Activated CD4-positive, alpha-beta T cell treated with anti-CD3 and anti-CD28 coated beads for 36 hours (primary cell): Measurements from ENCODE around the gene ZNF3. TPM values are rescaled to one million over a fixed set of nuclear protein-coding genes. Genes with fewer than 3 reads are reported as not detected.

Experiments used
- ATAC-seq: fragments of 200-7000 bp; cut with Tn5 transposase; one replicate; pipeline ENCODE4 v1.10.0; 2021; ENCODE audit warnings: mild to moderate bottlenecking, moderate library complexity
- CTCF ChIA-PET: fragments of 350-600 bp; sonication (Branson Sonifier 250); formaldehyde crosslinking; loops from one replicate; lab custom pipeline; 2021; ENCODE audit warnings: antibody characterized with exemption; lab: Charles Lee
- POLR2A ChIA-PET: fragments of 350-600 bp; sonication (Branson Sonifier 250); formaldehyde crosslinking; loops from one replicate; lab custom pipeline; 2021; ENCODE audit warnings: antibody characterized with exemption, inconsistent platforms; lab: Charles Lee
- DNase-seq: peaks from one replicate; pipeline ENCODE4 v3.0.0-alpha.2; 2020
- H3K27ac Mint-ChIP-seq: one replicate; pipeline ENCODE4 v1.8.0; 2021; ENCODE audit warnings: mixed read lengths
- H3K27me3 Mint-ChIP-seq: one replicate; pipeline ENCODE4 v1.8.0; 2021; ENCODE audit warnings: mixed read lengths
- H3K36me3 Mint-ChIP-seq: one replicate; pipeline ENCODE4 v1.8.0; 2021; ENCODE audit warnings: low read depth, mixed read lengths
- H3K4me1 Mint-ChIP-seq: one replicate; pipeline ENCODE4 v1.8.0; 2021; ENCODE audit warnings: mixed read lengths
- H3K4me3 Mint-ChIP-seq: one replicate; pipeline ENCODE4 v1.8.0; 2021; ENCODE audit warnings: mild to moderate bottlenecking, moderate library complexity, mixed read lengths
- H3K9me3 Mint-ChIP-seq: one replicate; pipeline ENCODE4 v1.8.0; 2021; ENCODE audit warnings: low read depth, mixed read lengths
- intact Hi-C, 2 experiments: fragments of 100-400 bp; cut with DNase I in 1 of 2; cut with micrococcal nuclease in 1 of 2; formaldehyde crosslinking; loops; one replicate each; pipeline versions ENCODE4 v1.14.2 to v1.15.1; 2022 to 2024; cut with DNase I, micrococcal nuclease
- total RNA-seq, 2 experiments: library from RNA; stranded (reverse); gene quantifications; one replicate each; pipeline ENCODE4 v1.2.3, GENCODE V29; 2021

ZNF3 gene
- total RNA-seq, 2 experiments from 2014 or later = 18.8 to 19.0 TPM

GRCh38 chr7:100099452-100099851 is 17.9 kb upstream of the ZNF3 start:
- no peaks in the 10 kb centered on the region for H3K27me3 Mint-ChIP-seq
- peak overlapping the region; percentile 94 for H3K27ac Mint-ChIP-seq
- CTCF ChIA-PET = interaction anchor here (0.5 to 0.7 kb wide), 3 partner anchors 187 to 1056 kb away, joined by 3 read pairs; no protein-coding TSS in a partner anchor
- POLR2A ChIA-PET = interaction anchor here (4.9 kb wide), 1 partner anchor 9 kb away, joined by 74 read pairs; the partner anchor contains the start of gene COPS6
- no peak for DNase-seq
- H3K36me3 Mint-ChIP-seq = peaks cover 63% of the 10 kb centered on the region
- H3K4me3 Mint-ChIP-seq = peak overlapping the region; percentile 90
- ATAC-seq = no peak
- H3K4me1 Mint-ChIP-seq = peaks cover 46% of the 10 kb centered on the region
- intact Hi-C loops = no loop called here
- H3K9me3 Mint-ChIP-seq = no peaks in the 10 kb centered on the region

DNA sequence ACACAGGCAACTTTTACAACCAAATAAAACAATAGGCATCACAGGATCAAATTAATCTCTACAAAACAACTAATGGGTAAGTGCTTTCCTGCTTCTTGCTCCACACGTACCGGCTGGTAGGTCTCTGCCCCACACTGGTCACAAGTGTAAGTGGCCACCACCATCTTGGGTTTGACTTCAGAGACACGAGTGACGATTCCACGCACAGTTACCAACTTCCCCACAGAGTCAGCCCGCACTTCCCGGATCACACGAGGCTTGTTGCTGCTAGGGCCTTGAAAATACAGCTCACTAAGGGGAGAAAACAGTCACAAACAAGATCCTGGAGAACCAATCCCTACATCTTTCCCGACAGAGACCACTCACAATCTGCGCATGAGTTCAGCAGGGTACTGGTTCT is 17.4 kb upstream of the ZNF3 start:
- H3K4me1 Mint-ChIP-seq = peaks cover 46% of the 10 kb centered on the region
- H3K27ac Mint-ChIP-seq = peak overlapping the region; percentile 80
- ATAC-seq (no peak), DNase-seq (no peak)
- peak overlapping the region; percentile 90 for H3K4me3 Mint-ChIP-seq
- no peaks in the 10 kb centered on the region for H3K27me3 Mint-ChIP-seq
- peaks cover 68% of the 10 kb centered on the region for H3K36me3 Mint-ChIP-seq
- POLR2A ChIA-PET = interaction anchor here (4.9 kb wide), 1 partner anchor 9 kb away, joined by 74 read pairs; the partner anchor contains the start of gene COPS6
- intact Hi-C loops = no loop called here
- CTCF ChIA-PET = interaction anchor here (0.7 kb wide), 1 partner anchor 202 kb away, joined by 3 read pairs; no protein-coding TSS in a partner anchor
- no peaks in the 10 kb centered on the region for H3K9me3 Mint-ChIP-seq

DNA sequence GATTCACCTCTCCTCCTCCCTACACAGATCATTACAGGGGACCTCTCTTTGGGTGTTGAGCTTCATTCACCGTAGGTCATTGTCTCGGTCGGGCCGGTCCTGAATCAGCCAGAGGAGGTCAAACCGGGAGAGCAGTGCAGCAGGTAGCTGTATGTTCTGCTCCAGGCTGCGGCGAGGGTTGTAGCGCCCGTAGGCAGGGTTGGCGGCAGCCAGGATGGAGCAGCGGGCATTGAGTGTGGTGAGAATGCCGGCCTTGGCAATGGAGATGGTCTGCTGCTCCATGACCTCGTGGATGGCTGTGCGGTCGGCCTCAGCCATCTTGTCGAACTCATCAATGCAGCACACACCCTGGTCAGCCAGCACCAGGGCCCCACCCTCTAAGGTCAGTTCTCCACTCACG is 14.2 kb upstream of the ZNF3 start:
- Mint-ChIP-seq H3K9me3 (no peaks in the 10 kb centered on the region), H3K4me1 (peaks cover 44% of the 10 kb centered on the region), H3K27ac (no peak overlapping the region), H3K4me3 (no peak overlapping the region), H3K27me3 (no peaks in the 10 kb centered on the region), H3K36me3 (peaks cover 96% of the 10 kb centered on the region)
- intact Hi-C loops = no loop called here
- ChIA-PET CTCF (interaction anchor here (1.4 kb wide), 1 partner anchor 37 kb away, joined by 5 read pairs; no protein-coding TSS in a partner anchor), POLR2A (interaction anchor here (0.6 to 1.3 kb wide), 3 partner anchors 13 to 257 kb away, joined by 3 to 9 read pairs (median 3); no protein-coding TSS in a partner anchor)
- ATAC-seq (no peak), DNase-seq (no peak)

DNA sequence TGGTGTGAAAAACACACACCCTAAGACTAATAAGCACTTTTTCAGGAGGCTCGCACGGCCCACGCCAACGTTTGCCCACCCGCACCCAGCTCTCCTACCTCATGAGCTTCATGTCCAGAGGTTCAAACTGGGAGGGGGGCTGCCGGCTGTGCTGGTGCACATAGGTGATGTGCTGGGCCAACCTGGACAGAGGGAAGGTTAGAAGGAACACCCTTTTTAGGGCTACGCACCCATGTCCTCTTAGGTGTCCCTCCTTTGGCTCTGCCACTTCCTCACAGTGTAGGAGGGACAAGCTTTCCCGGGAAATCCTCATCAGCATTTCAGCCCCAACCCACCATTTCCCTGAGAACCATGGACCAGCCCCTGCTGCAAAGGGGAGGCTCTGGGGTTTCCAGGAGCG is 13.8 kb upstream of the ZNF3 start:
- Mint-ChIP-seq H3K4me3 (no peak overlapping the region), H3K27ac (no peak overlapping the region), H3K4me1 (peaks cover 47% of the 10 kb centered on the region), H3K9me3 (no peaks in the 10 kb centered on the region), H3K36me3 (peaks cover 95% of the 10 kb centered on the region), H3K27me3 (no peaks in the 10 kb centered on the region)
- ATAC-seq (no peak), DNase-seq (no peak)
- ChIA-PET POLR2A (interaction anchor here (0.6 to 1.3 kb wide), 4 partner anchors 13 to 258 kb away, joined by 3 to 9 read pairs (median 3); no protein-coding TSS in a partner anchor), CTCF (interaction anchor here (0.7 to 1.4 kb wide), 2 partner anchors 10 to 38 kb away, joined by 3 to 5 read pairs; no protein-coding TSS in a partner anchor)
- intact Hi-C loops = no loop called here

GRCh38 chr7:100093925-100094486 is 12.5 kb upstream of the ZNF3 start:
- no peak for DNase-seq
- POLR2A ChIA-PET = interaction anchor here (0.9 to 1.2 kb wide), 2 partner anchors 12 kb away, joined by 3 read pairs; no protein-coding TSS in a partner anchor
- ATAC-seq = no peak
- Mint-ChIP-seq H3K9me3 (no peaks in the 10 kb centered on the region), H3K36me3 (peaks cover 89% of the 10 kb centered on the region), H3K27me3 (no peaks in the 10 kb centered on the region), H3K4me3 (no peak overlapping the region), H3K4me1 (peaks cover 43% of the 10 kb centered on the region), H3K27ac (no peak overlapping the region)
- intact Hi-C loops = no loop called here
- CTCF ChIA-PET = interaction anchor here (0.7 kb wide), 2 partner anchors 11 to 33 kb away, joined by 3 read pairs; partner anchors contain the start of gene MBLAC1

DNA sequence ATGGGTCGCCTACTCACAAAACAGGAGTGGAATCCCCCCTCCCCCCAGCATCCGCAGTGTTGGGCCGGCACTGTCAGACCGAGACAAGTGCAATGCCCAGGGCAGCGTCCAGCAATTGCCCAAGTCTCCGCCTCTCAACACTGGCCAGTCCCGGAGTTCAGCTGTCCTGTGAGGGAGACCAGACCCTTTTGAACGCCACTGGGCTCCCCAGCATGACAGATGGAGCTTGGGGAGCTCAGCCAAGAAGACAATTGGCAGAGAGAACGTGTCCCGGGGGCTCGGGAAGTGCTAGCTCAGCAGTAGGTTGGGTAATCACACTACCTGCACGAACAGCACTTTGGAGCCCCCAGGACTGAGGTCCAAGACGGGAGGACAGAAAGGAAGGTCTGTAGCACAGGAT is 12.0 kb upstream of the ZNF3 start:
- H3K27ac Mint-ChIP-seq = peak overlapping the region; percentile 31
- ChIA-PET POLR2A (interaction anchor here (0.9 to 1.2 kb wide), 3 partner anchors 11 to 13 kb away, joined by 3 read pairs; no protein-coding TSS in a partner anchor), CTCF (interaction anchor here (0.7 kb wide), 1 partner anchor 12 kb away, joined by 3 read pairs; no protein-coding TSS in a partner anchor)
- ATAC-seq = no peak
- no peaks in the 10 kb centered on the region for H3K9me3 Mint-ChIP-seq
- H3K27me3 Mint-ChIP-seq = no peaks in the 10 kb centered on the region
- H3K36me3 Mint-ChIP-seq = peaks cover 84% of the 10 kb centered on the region
- intact Hi-C loops = no loop called here
- DNase-seq = no peak
- peaks cover 37% of the 10 kb centered on the region for H3K4me1 Mint-ChIP-seq
- no peak overlapping the region for H3K4me3 Mint-ChIP-seq

- no peaks in the 10 kb centered on the region for H3K9me3 Mint-ChIP-seq
- H3K27me3 Mint-ChIP-seq = no peaks in the 10 kb centered on the region
- no peak overlapping the region for H3K4me3 Mint-ChIP-seq
- ATAC-seq (no peak), DNase-seq (no peak)
- peak overlapping the region; percentile 31 for H3K27ac Mint-ChIP-seq
- H3K36me3 Mint-ChIP-seq = peaks cover 79% of the 10 kb centered on the region
- POLR2A ChIA-PET = interaction anchor here (0.9 to 6.1 kb wide), 4 partner anchors 8 to 13 kb away, joined by 3 to 74 read pairs (median 3); partner anchors contain the start of genes AP4M1 and MCM7
- intact Hi-C loops = no loop called here
- CTCF ChIA-PET = no interaction called here
- H3K4me1 Mint-ChIP-seq = peaks cover 35% of the 10 kb centered on the region
Measured at GRCh38 chr7:100093054-100093453, 11.5 kb upstream of the ZNF3 start.

DNA sequence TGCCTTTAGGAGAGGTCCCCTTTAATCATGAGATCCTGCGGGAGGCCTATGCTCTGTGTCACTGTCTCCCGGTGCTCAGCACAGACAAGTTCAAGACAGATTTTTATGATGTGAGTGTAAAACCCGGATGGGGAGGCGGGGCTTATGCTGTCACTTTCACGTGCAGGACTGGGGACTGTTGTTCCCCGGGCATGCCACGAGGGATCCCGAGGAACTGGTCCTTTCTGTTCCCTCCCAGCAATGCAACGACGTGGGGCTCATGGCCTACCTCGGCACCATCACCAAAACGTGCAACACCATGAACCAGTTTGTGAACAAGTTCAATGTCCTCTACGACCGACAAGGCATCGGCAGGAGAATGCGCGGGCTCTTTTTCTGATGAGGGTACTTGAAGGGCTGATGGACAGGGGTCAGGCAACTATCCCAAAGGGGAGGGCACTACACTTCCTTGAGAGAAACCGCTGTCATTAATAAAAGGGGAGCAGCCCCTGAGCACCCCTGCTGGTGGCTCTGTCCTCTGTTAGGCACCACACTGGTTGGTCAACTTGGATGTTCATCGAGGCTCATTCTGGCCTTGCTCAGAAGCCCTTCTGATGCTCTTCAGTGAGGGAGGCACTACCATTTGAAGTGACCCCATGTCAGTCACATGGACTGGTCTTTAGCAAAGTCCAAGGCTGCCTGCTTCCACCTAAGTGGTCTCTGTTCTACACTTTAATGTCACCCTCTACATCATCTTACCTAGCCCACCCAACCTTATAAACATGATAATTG is 10.1 kb upstream of the ZNF3 start:
- ATAC-seq = peak; percentile 4

GRCh38 chr7:100090527-100091410 is 9.2 kb upstream of the ZNF3 start:
- Mint-ChIP-seq H3K36me3 (peaks cover 59% of the 10 kb centered on the region), H3K4me1 (peaks cover 27% of the 10 kb centered on the region), H3K9me3 (no peaks in the 10 kb centered on the region), H3K4me3 (peak overlapping the region; percentile 89), H3K27ac (peak overlapping the region; percentile 59), H3K27me3 (no peaks in the 10 kb centered on the region)
- ChIA-PET POLR2A (interaction anchor here (0.6 to 6.1 kb wide), 6 partner anchors 11 to 339 kb away, joined by 3 to 74 read pairs (median 4); partner anchors contain the start of genes AP4M1, MBLAC1 and MCM7), CTCF (interaction anchor here (0.8 to 1.7 kb wide), 4 partner anchors 9 to 43 kb away, joined by 3 to 8 read pairs (median 4); partner anchors contain the start of genes AP4M1 and MCM7)
- ATAC-seq (peak; percentile 27), DNase-seq (peak; percentile 28)
- intact Hi-C loops = loop anchor here in 1 of 2 experiments (1.0 kb wide), 1 partner anchor 10 kb away; no protein-coding TSS in a partner anchor

More for the DNA sequence above, 10.1 kb upstream of the ZNF3 start:
- intact Hi-C loops = no loop called here
- no peak overlapping the region for H3K4me3 Mint-ChIP-seq
- DNase-seq = peak; percentile 39
- ChIA-PET CTCF (interaction anchor here (1.0 to 1.7 kb wide), 2 partner anchors 10 kb away, joined by 3 to 8 read pairs; partner anchors contain the start of genes AP4M1 and MCM7), POLR2A (interaction anchor here (0.7 to 6.1 kb wide), 4 partner anchors 10 to 339 kb away, joined by 3 to 74 read pairs (median 4); partner anchors contain the start of genes AP4M1 and MCM7)
- no peaks in the 10 kb centered on the region for H3K27me3 Mint-ChIP-seq
- peaks cover 31% of the 10 kb centered on the region for H3K4me1 Mint-ChIP-seq
- H3K36me3 Mint-ChIP-seq = peaks cover 66% of the 10 kb centered on the region
- H3K9me3 Mint-ChIP-seq = no peaks in the 10 kb centered on the region
- H3K27ac Mint-ChIP-seq = peak overlapping the region; percentile 59
